Skeletal muscle tissue (tissue), 4 donors: Measurements from ENCODE around the gene DNAJC6. TPM values are rescaled to one million over a fixed set of nuclear protein-coding genes. Genes with fewer than 3 reads are reported as not detected.
"Not testable (repeated sequence)": the region's sequence is repeated elsewhere in the genome, so short reads cannot be mapped to it uniquely, and the experiment has no call there.

Source experiments
- H3K27ac ChIP-seq: one replicate; pipeline ENCODE4 v1.7.0; 2013; ENCODE audit warnings: mild to moderate bottlenecking, low read depth, low read length, inconsistent platforms
- H3K27me3 ChIP-seq, 3 donors: one replicate each; pipeline ENCODE4 v1.7.0; 2013; ENCODE audit warnings: low read length in 3 of 3; ENCODE audit not compliant: control insufficient read depth in 3 of 3, insufficient read depth in 3 of 3
- H3K36me3 ChIP-seq, 3 donors: one replicate each; pipeline ENCODE4 v1.7.0; 2013; ENCODE audit warnings: low read length in 3 of 3; ENCODE audit not compliant: control insufficient read depth in 3 of 3, insufficient read depth in 3 of 3
- H3K4me1 ChIP-seq, 3 donors: one replicate each; pipeline ENCODE4 v1.7.0; 2013; ENCODE audit warnings: low read length in 3 of 3, mild to moderate bottlenecking in 3 of 3; ENCODE audit not compliant: control insufficient read depth in 3 of 3, insufficient read depth in 3 of 3
- H3K4me3 ChIP-seq, 3 donors: one replicate each; pipeline ENCODE4 v1.7.0; 2013; ENCODE audit warnings: low read length in 3 of 3
- H3K9ac ChIP-seq, 3 donors: one replicate each; pipeline ENCODE4 v1.7.0; 2013; ENCODE audit warnings: low read length in 3 of 3, mild to moderate bottlenecking in 3 of 3, moderate library complexity in 2 of 3, low read depth in 1 of 3
- H3K9me3 ChIP-seq, 3 donors: one replicate each; pipeline ENCODE4 v1.7.0; 2013; ENCODE audit warnings: low read length in 3 of 3; ENCODE audit not compliant: control insufficient read depth in 3 of 3
- total RNA-seq: library from RNA; depleted of rRNA; stranded (reverse); fragments of >200 nt; gene quantifications from one replicate; pipeline ENCODE4 v1.2.3, GENCODE V29; 2014
- donor health status: Osteomylitis.

DNAJC6 gene
- total RNA-seq, 1 donor from 2014 or later = 2.6 TPM

GRCh38 chr1:65291818-65292217 is 17.5 kb upstream of the DNAJC6 start:
- not testable (repeated sequence) for H3K4me3 ChIP-seq, H3K9ac ChIP-seq, H3K36me3 ChIP-seq, H3K27me3 ChIP-seq, H3K27ac ChIP-seq, H3K9me3 ChIP-seq, H3K4me1 ChIP-seq

GRCh38 chr1:65292861-65293593 is 16.3 kb upstream of the DNAJC6 start:
- Histone ChIP-seq H3K27me3 (no peaks in the 10 kb centered on the region), H3K36me3 (no peaks in the 10 kb centered on the region), H3K4me3 (no peak overlapping the region), H3K4me1 (no peaks in the 10 kb centered on the region), H3K9ac (no peak overlapping the region), H3K9me3 (no peaks in the 10 kb centered on the region), H3K27ac (no peak overlapping the region)

GRCh38 chr1:65297706-65298105 is 11.6 kb upstream of the DNAJC6 start:
- Histone ChIP-seq H3K4me1 (no peaks in the 10 kb centered on the region), H3K27ac (no peak overlapping the region), H3K27me3 (no peaks in the 10 kb centered on the region), H3K9ac (no peak overlapping the region), H3K9me3 (no peaks in the 10 kb centered on the region), H3K4me3 (no peak overlapping the region), H3K36me3 (no peaks in the 10 kb centered on the region)

GRCh38 chr1:65299328-65299727 is 10.0 kb upstream of the DNAJC6 start:
- no peaks in the 10 kb centered on the region for H3K9me3 ChIP-seq

GRCh38 chr1:65308781-65309303 is 501 bp upstream of the DNAJC6 start:
- H3K36me3 ChIP-seq = no peaks in the 10 kb centered on the region

More at GRCh38 chr1:65299328-65299727, 10.0 kb upstream of the DNAJC6 start:
- H3K27ac ChIP-seq = no peak overlapping the region
- H3K4me1 ChIP-seq = no peaks in the 10 kb centered on the region
- no peaks in the 10 kb centered on the region for H3K27me3 ChIP-seq
- no peak overlapping the region for H3K9ac ChIP-seq
- no peaks in the 10 kb centered on the region for H3K36me3 ChIP-seq
- no peak overlapping the region for H3K4me3 ChIP-seq

GRCh38 chr1:65310078-65310587 is 790 bp downstream of the DNAJC6 start:
- H3K27ac ChIP-seq = no peak overlapping the region
- peaks cover 0 to 3% (median 0%) of the 10 kb centered on the region in 3 donors for H3K4me1 ChIP-seq
- H3K9me3 ChIP-seq = no peaks in the 10 kb centered on the region
- H3K4me3 ChIP-seq = no peak overlapping the region
- H3K27me3 ChIP-seq = peaks cover 4 to 16% (median 15%) of the 10 kb centered on the region in 3 donors
- H3K36me3 ChIP-seq = no peaks in the 10 kb centered on the region
- no peak overlapping the region for H3K9ac ChIP-seq

More at GRCh38 chr1:65308781-65309303, 501 bp upstream of the DNAJC6 start:
- H3K9ac ChIP-seq = no peak overlapping the region
- H3K4me3 ChIP-seq = no peak overlapping the region
- no peaks in the 10 kb centered on the region for H3K9me3 ChIP-seq
- no peak overlapping the region for H3K27ac ChIP-seq
- H3K4me1 ChIP-seq = peaks cover 0 to 3% (median 0%) of the 10 kb centered on the region in 3 donors
- H3K27me3 ChIP-seq = peaks cover 4 to 16% (median 15%) of the 10 kb centered on the region in 3 donors

- Histone ChIP-seq H3K27me3 (peaks cover 4 to 16% (median 15%) of the 10 kb centered on the region in 3 donors), H3K9ac (no peak overlapping the region)
Observed at GRCh38 chr1:65311760-65312159, 2.4 kb downstream of the DNAJC6 start.

GRCh38 chr1:65316233-65316632 is 6.9 kb downstream of the DNAJC6 start:
- H3K9ac ChIP-seq = no peak overlapping the region
- no peak overlapping the region for H3K27ac ChIP-seq
- peaks cover 3 to 5% (median 4%) of the 10 kb centered on the region in 3 donors for H3K27me3 ChIP-seq
- no peak overlapping the region for H3K4me3 ChIP-seq
- no peaks in the 10 kb centered on the region for H3K36me3 ChIP-seq
- no peaks in the 10 kb centered on the region for H3K4me1 ChIP-seq
- H3K9me3 ChIP-seq = no peaks in the 10 kb centered on the region

More at GRCh38 chr1:65311760-65312159, 2.4 kb downstream of the DNAJC6 start:
- no peak overlapping the region for H3K27ac ChIP-seq
- H3K4me1 ChIP-seq = peaks cover 0 to 3% (median 0%) of the 10 kb centered on the region in 3 donors
- H3K36me3 ChIP-seq = no peaks in the 10 kb centered on the region
- H3K9me3 ChIP-seq = no peaks in the 10 kb centered on the region
- H3K4me3 ChIP-seq = no peak overlapping the region

- Histone ChIP-seq H3K27me3 (no peaks in the 10 kb centered on the region), H3K9ac (no peak overlapping the region), H3K27ac (no peak overlapping the region), H3K36me3 (no peaks in the 10 kb centered on the region), H3K9me3 (no peaks in the 10 kb centered on the region), H3K4me3 (no peak overlapping the region), H3K4me1 (no peaks in the 10 kb centered on the region)
Observed at GRCh38 chr1:65317866-65318653, 8.7 kb downstream of the DNAJC6 start.

- no peaks in the 10 kb centered on the region for H3K36me3 ChIP-seq
- H3K9me3 ChIP-seq = no peaks in the 10 kb centered on the region
- H3K27ac ChIP-seq = no peak overlapping the region
- no peak overlapping the region for H3K9ac ChIP-seq
- H3K4me3 ChIP-seq = no peak overlapping the region
- H3K27me3 ChIP-seq = no peaks in the 10 kb centered on the region
- H3K4me1 ChIP-seq = no peaks in the 10 kb centered on the region
Observed at GRCh38 chr1:65319141-65319540, 9.8 kb downstream of the DNAJC6 start.
